GM19328 (cell line): ENCODE results near the gene CAMKK2.
A peak's percentile ranks its signal among the peaks of the same experiment; 100 is the strongest.
"Not testable (repeated sequence)": the region's sequence is repeated elsewhere in the genome, so short reads cannot be mapped to it uniquely, and the experiment has no call there.

Source experiments
- ATAC-seq: cut with Tn5 transposase; IDR thresholded peaks from one replicate; pipeline ENCODE4 v1.9.1; 2021; ENCODE audit warnings: mild to moderate bottlenecking, moderate library complexity; ENCODE audit not compliant: unreplicated experiment

Gene CAMKK2

GRCh38 chr12:121227294-121227693 is 69.2 kb downstream of the CAMKK2 start:
- peak; percentile 57 for ATAC-seq

GRCh38 chr12:121226871-121227270 is 69.6 kb downstream of the CAMKK2 start:
- not testable (repeated sequence) for ATAC-seq

GRCh38 chr12:121226399-121226798 is 70.1 kb downstream of the CAMKK2 start:
- no peak for ATAC-seq

GRCh38 chr12:121224591-121224990 is 71.9 kb downstream of the CAMKK2 start:
- no peak for ATAC-seq

- no peak for ATAC-seq
These were observed 72.9 kb downstream of the CAMKK2 start for GRCh38 chr12:121223292-121224285.

- no peak for ATAC-seq
These were observed 73.7 kb downstream of the CAMKK2 start for GRCh38 chr12:121222847-121223246.

GRCh38 chr12:121219353-121219986 is 77.0 kb downstream of the CAMKK2 start:
- no peak for ATAC-seq

GRCh38 chr12:121218588-121219352 is 77.7 kb downstream of the CAMKK2 start:
- ATAC-seq = no peak

- no peak for ATAC-seq
These were observed 78.7 kb downstream of the CAMKK2 start for GRCh38 chr12:121217761-121218160.

GRCh38 chr12:121217063-121217462 is 79.4 kb downstream of the CAMKK2 start:
- ATAC-seq = no peak

- no peak for ATAC-seq
These were observed 80.4 kb downstream of the CAMKK2 start for GRCh38 chr12:121216102-121216501.

GRCh38 chr12:121214855-121215745 is 81.4 kb downstream of the CAMKK2 start:
- no peak for ATAC-seq

- no peak for ATAC-seq
These were observed 82.2 kb downstream of the CAMKK2 start for GRCh38 chr12:121214166-121214777.

GRCh38 chr12:121212875-121213274 is 83.6 kb downstream of the CAMKK2 start:
- ATAC-seq = no peak

- peak; percentile 88 for ATAC-seq
These were observed 86.6 kb downstream of the CAMKK2 start, which contains the start of gene P2RX4 for GRCh38 chr12:121209624-121210572. Gene P2RX4, plus strand, starts transcription at chr12:121210129. Its CDS starts 36 bp downstream, at chr12:121210165.

GRCh38 chr12:121209221-121209620 is 87.3 kb downstream of the CAMKK2 start:
- no peak for ATAC-seq

- ATAC-seq = not testable (repeated sequence)
These were observed 87.9 kb downstream of the CAMKK2 start for GRCh38 chr12:121208571-121208970.

GRCh38 chr12:121205491-121205890 is 91.0 kb downstream of the CAMKK2 start:
- no peak for ATAC-seq

GRCh38 chr12:121203482-121203881 is 93.0 kb downstream of the CAMKK2 start:
- no peak for ATAC-seq
